LNCaP clone FGC (cell line): ENCODE results near the gene ZGPAT.
A peak's percentile ranks its signal among the peaks of the same experiment; 100 is the strongest.

ENCODE experiments used
- DNase-seq: peaks from one replicate; pipeline ENCODE4 v3.0.0-alpha.2; 2011; ENCODE audit warnings: low read depth
- H3K4me3 ChIP-seq: 2 replicates; pipeline ENCODE4 v1.5.1; 2011; ENCODE audit warnings: mild to moderate bottlenecking, low read depth, low read length, control low read depth
- CTCF ChIP-seq: IDR thresholded peaks from 2 replicates; pipeline ENCODE4 v1.5.1; 2012; ENCODE audit warnings: mild to moderate bottlenecking; ENCODE audit not compliant: control insufficient read depth, insufficient read depth; ENCODE audit errors: extremely low read depth

Gene ZGPAT

GRCh38 chr20:63741354-63741675, 33.5 kb downstream of the ZGPAT start:
- no peak for TF ChIP-seq CTCF
- peak overlapping the region; percentile 70 for H3K4me3 ChIP-seq
- DNase-seq, result no peak

- TF ChIP-seq CTCF, result no peak
- no peak for DNase-seq
- peak overlapping the region; percentile 70 for H3K4me3 ChIP-seq
These were observed 34.0 kb downstream of the ZGPAT start for GRCh38 chr20:63741676-63742380.

- no peak for DNase-seq
- TF ChIP-seq CTCF, result no peak
- H3K4me3 ChIP-seq, result no peak overlapping the region
These were observed 34.7 kb downstream of the ZGPAT start for GRCh38 chr20:63742381-63743024.

- DNase-seq, result no peak
- TF ChIP-seq CTCF, result no peak
- no peak overlapping the region for H3K4me3 ChIP-seq
These were observed 35.6 kb downstream of the ZGPAT start for GRCh38 chr20:63743210-63743970.

GRCh38 chr20:63744158-63744557, 36.3 kb downstream of the ZGPAT start:
- DNase-seq, result no peak
- no peak for TF ChIP-seq CTCF
- no peak overlapping the region for H3K4me3 ChIP-seq

- no peak for DNase-seq
- no peak for TF ChIP-seq CTCF
- no peak overlapping the region for H3K4me3 ChIP-seq
These were observed 37.0 kb downstream of the ZGPAT start for GRCh38 chr20:63744574-63745423.
